Sigmoid colon (tissue), 4 donors: ENCODE results near the gene NQO2.

ENCODE experiments used
- CTCF ChIP-seq, 4 experiments: fragments of 450-650 bp in 3 of 4; fragments of 200-600 bp in 1 of 4; IDR thresholded peaks; one replicate each; pipeline ENCODE4 v1.5.1; 2016 to 2019; ENCODE audit warnings: antibody characterized with exemption in 4 of 4, mild to moderate bottlenecking in 3 of 4, moderate library complexity in 2 of 4
- EP300 ChIP-seq, 4 donors: sonication (generic); formaldehyde crosslinking; IDR thresholded peaks; one replicate each; pipeline ENCODE4 v1.6.1; 2017; ENCODE audit warnings: antibody characterized with exemption in 4 of 4
- POLR2A ChIP-seq, 2 donors: fragments of 450-650 bp; IDR thresholded peaks; one replicate each; pipeline ENCODE4 v1.6.1; 2016; ENCODE audit warnings: antibody characterized with exemption in 2 of 2, mild to moderate bottlenecking in 2 of 2, moderate library complexity in 2 of 2
- POLR2AphosphoS5 ChIP-seq, 4 donors: sonication (generic); formaldehyde crosslinking; IDR thresholded peaks; one replicate each; pipeline ENCODE4 v1.6.1; 2017; ENCODE audit warnings: antibody characterized with exemption in 4 of 4

GRCh38 chr6:3032986-3033385 is 33.3 kb downstream of the NQO2 start:
- TF ChIP-seq CTCF (IDR thresholded peaks at IDR 0.05) (no peak), POLR2A (IDR thresholded peaks at IDR 0.05) (no peak), POLR2AphosphoS5 (IDR thresholded peaks at IDR 0.05) (no peak), EP300 (IDR thresholded peaks at IDR 0.05) (no peak)
